Stimulated activated CD8-positive, alpha-beta memory T cell treated with anti-CD3 and anti-CD28 coated beads, Interleukin-7, amount 100 ng/mL, for 24 hours (primary cell): Measurements from ENCODE around the gene SNUPN.
A peak's percentile ranks its signal among the peaks of the same experiment; 100 is the strongest.

Source experiments
- DNase-seq: peaks from one replicate; pipeline ENCODE4 v3.0.0-alpha.2; 2020; ENCODE audit warnings: low read depth

Gene SNUPN

GRCh38 chr15:75625542-75626347 is at the start of gene SNUPN:
SNUPN (minus strand) TSS chr15:75625725; CDS start chr15:75621051, 4,674 bp downstream.
- peak; percentile 84 for DNase-seq

- no peak for DNase-seq
These were observed 48.8 kb upstream of the SNUPN start for GRCh38 chr15:75674366-75674765.

GRCh38 chr15:75673426-75674235 is 48.1 kb upstream of the SNUPN start:
- no peak for DNase-seq

GRCh38 chr15:75672646-75673425 is 47.3 kb upstream of the SNUPN start:
- no peak for DNase-seq

GRCh38 chr15:75671730-75672602 is 46.4 kb upstream of the SNUPN start:
- DNase-seq: no peak

GRCh38 chr15:75669879-75670212 is 44.3 kb upstream of the SNUPN start:
- DNase-seq: no peak

GRCh38 chr15:75669191-75669878 is 43.8 kb upstream of the SNUPN start:
- DNase-seq: no peak

- DNase-seq: no peak
These were observed 41.4 kb upstream of the SNUPN start for GRCh38 chr15:75666823-75667501.

- no peak for DNase-seq
These were observed 38.5 kb upstream of the SNUPN start for GRCh38 chr15:75663931-75664421.

- DNase-seq: no peak
These were observed 37.4 kb upstream of the SNUPN start for GRCh38 chr15:75662823-75663519.

- DNase-seq: no peak
These were observed 36.2 kb upstream of the SNUPN start for GRCh38 chr15:75661756-75662140.

- no peak for DNase-seq
These were observed 35.7 kb upstream of the SNUPN start for GRCh38 chr15:75661100-75661755.

GRCh38 chr15:75659928-75660645 is 34.6 kb upstream of the SNUPN start:
- no peak for DNase-seq

GRCh38 chr15:75659141-75659771 is 33.7 kb upstream of the SNUPN start:
- no peak for DNase-seq

- no peak for DNase-seq
These were observed 31.3 kb upstream of the SNUPN start for GRCh38 chr15:75656813-75657212.

- no peak for DNase-seq
These were observed 30.8 kb upstream of the SNUPN start for GRCh38 chr15:75656331-75656730.

- DNase-seq: no peak
These were observed 30.4 kb upstream of the SNUPN start for GRCh38 chr15:75655931-75656330.
